ENCODE measurements around the gene GPC5.
"Not testable (repeated sequence)": the region's sequence is repeated elsewhere in the genome, so short reads cannot be mapped to it uniquely, and the experiment has no call there.

GPC5 gene

GRCh38 chr13:92218615-92219014, 820.2 kb downstream of the GPC5 start:
- no peak for DNase-seq

- DNase-seq, result no peak
Measured at GRCh38 chr13:92221916-92222315, 823.5 kb downstream of the GPC5 start.

DNA sequence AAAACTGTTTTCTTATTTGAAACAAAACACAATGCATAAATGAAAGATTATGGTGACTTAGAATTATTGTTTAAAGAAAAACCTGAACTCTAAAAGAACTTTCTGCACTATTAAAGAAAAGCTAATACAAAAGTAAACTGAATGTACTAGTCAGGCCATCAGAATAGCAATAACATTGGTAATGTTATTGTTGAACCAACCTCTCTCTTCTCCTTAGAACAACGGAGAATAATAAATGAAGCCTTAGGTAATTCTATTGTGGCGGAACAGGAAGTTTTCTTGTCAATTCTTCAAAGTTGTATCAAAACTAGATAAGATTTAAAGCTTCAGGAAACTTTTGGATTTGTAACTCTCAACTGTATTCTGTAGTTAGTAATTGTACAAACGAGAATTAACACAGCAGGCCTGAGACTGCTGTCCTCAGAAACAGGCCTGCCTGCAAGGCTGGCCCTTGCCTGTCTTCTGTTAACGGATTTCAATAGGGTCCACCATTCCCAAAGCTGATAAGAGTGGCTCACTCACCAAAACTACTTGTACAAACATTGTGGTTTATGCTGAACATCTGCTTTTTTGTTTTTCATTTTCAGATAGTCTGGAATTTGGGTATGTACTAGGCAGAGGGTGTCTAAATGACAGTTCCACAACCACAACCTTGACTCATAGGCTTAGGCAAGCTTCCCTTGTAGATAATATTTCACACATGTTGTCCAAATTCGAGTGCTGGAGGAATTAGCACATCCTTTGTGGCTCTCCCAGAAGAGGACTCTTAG, 825.8 kb downstream of the GPC5 start:
- DNase-seq, result no peak

DNA sequence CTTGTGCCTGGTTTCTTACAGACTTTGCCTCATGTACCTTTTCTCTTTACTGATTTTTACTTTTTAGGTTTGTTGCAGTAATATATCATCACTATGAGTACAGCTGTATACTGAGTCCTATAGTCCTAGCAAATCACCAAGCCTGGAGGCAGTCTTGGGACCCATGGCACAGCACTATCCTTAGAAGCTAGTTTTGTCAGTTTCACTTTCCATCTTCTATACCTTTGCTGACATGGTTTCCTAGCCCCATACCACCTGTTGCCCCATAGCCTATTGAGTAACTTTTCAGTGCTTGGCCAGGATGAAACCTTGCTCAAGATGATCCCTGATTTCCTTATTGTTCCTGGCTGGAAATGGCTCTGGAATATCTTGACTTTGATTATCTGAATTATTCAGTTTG, 826.4 kb downstream of the GPC5 start:
- no peak for DNase-seq

- DNase-seq, result no peak
Measured at GRCh38 chr13:92225861-92226260, 827.4 kb downstream of the GPC5 start.

GRCh38 chr13:92232871-92233270, 834.5 kb downstream of the GPC5 start:
- no peak for DNase-seq

DNA sequence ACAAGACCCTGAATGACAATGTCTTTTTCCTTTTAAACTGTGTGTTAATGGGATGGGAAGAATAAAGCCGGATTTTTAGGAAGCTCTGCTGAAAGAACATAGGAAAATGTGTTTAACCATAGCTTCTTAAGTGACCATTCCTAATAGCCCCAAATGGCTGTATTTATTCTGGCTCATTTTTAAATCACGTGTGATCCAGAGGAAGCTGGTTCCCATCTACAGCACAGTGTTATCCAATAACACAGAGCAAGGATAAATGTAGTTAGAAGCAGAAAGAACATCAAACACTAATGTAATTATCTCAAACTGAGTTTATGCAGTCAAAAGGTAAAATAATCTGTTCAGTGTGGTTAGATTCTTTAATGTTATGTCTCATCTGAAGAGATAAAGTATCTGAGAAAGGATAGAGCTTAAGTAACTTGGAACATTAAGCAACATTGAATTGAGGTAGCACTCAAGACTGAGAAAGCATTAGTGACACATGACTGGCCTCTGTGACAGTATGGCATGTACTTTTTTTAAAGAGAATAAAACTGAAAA, 853.3 kb downstream of the GPC5 start:
- no peak for DNase-seq

DNA sequence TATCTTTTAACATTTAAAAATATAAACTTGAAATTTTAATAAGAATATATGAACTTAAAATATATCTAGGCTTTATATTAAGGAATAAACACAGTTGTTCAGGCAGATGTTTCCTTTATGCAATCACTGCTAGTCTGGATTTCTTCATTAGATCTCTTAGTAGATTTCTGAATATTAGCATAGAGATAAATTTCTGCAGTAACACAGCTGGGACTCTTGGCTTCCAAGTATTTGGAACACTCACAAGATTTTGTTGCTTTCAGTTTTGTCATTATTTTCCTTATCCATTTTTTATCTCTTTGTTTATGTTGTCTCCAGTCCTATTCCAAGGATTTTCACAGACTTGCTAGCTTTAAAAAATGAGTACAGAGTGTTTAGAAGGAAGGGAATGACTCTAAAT, 857.1 kb downstream of the GPC5 start:
- no peak for DNase-seq

DNA sequence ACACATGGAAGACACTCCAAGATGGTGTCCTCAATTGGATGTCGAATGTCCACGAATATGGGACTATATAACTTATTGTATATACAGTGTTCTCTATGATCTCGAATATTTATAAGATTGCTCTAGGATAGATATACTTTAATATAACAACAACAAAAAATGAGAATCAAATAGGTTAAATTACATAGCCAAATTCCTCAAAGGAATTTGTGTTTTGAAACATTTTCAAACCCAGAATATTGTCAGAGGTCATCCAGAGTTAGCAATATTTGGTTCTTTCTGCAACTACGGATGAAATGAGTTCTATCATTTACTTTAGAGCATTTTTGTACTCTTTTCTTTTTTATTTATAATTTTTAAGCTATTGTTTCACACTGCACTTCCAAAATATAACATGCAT, 857.8 kb downstream of the GPC5 start:
- no peak for DNase-seq

DNA sequence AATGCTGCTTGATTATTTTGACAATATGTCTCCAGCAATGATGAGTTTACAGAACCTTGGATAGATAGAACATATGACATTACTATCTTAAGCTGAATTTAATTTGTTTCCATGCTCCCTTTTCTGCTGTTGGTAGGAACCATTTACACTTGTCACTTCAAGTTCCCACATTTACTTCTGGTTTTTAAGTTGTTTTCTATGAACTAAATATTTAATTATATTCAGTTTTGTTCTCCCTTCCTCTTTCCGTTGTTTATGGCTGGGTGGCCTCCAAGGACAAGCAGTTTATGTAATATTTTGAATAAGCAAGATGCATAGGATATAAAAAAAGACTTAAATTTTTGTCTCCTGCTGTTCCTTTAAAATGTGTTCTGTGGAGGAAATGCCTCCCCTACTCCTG, 860.6 kb downstream of the GPC5 start:
- no peak for DNase-seq

DNA sequence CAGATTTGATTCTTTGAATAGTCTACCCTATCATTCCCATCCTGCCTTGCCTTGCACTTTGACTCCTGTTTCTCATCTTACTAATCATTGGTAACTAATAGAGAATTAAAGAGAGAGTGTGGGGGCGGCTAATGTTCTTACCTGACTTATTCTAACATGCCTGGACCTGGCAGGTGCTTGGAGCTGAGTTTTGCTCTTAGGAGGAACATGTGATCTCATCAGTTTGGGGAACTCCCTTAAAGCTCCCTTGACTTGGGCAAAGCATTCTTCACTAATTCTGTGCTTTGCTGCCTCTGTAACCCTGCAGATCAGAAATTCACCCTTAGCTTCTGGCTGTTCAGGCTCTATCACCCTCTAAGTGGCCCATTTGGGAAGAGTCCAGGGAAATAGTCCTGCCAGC, 861.1 kb downstream of the GPC5 start:
- no peak for DNase-seq

- DNase-seq, result peak; percentile 79
Measured at GRCh38 chr13:92260363-92260762, 861.9 kb downstream of the GPC5 start.

DNA sequence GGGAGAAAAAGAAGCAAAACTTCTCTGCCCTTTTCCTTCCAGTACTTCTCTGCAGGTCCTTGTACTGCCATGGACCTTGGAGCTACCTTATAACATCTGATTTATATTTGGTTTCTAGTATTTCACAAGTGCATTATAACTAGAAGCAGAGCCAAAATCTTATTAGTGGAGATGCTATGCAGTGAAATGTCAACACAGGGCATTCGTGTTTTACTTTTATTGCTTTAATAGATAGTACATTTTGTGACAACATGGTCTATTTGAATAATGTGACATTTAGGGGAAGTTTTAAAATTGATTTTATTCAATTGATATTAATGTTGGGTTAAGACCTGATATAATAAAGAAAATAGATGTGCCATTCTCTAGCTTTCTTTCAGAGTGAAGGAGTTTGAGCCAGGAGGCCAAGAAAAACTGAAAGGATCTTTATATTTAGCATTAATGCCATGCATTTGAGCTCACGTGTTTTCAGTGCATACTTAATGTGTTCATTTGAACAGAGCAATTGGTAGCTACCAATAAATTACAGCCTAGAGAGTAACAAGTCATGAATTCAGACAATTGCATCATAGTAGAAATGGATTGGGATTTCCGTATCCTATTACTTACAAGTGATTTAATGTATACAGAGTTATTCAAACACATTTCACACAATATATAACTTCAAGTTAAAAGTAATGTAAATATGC, 863.8 kb downstream of the GPC5 start:
- DNase-seq, result no peak

- peak; percentile 62 for DNase-seq
Measured at GRCh38 chr13:92265408-92265807, 867.0 kb downstream of the GPC5 start.

DNA sequence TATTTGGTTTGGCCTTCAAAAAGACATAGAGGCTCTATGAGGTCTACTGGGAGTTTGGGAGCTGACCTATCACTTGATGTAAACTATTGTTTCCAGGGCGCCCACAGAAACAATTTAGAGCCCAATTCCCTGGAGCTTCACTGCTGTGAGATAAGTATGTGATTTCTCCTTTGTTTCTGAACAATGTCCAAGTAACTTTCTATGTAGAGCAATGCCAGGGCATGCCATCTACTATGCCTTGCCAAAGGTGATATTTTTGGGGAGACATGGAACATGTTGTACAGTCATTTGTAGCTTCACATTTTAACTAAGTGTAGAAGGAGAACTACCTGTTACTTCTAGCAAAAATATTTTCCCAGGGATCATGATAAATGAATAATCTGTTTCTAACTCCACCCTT, 872.6 kb downstream of the GPC5 start:
- no peak for DNase-seq

- DNase-seq, result no peak
Measured at GRCh38 chr13:92272177-92272576, 873.8 kb downstream of the GPC5 start.

- not testable (repeated sequence) for DNase-seq
Measured at GRCh38 chr13:92280986-92281385, 882.6 kb downstream of the GPC5 start.

- not testable (repeated sequence) for DNase-seq
Measured at GRCh38 chr13:92290718-92291307, 892.4 kb downstream of the GPC5 start.

DNA sequence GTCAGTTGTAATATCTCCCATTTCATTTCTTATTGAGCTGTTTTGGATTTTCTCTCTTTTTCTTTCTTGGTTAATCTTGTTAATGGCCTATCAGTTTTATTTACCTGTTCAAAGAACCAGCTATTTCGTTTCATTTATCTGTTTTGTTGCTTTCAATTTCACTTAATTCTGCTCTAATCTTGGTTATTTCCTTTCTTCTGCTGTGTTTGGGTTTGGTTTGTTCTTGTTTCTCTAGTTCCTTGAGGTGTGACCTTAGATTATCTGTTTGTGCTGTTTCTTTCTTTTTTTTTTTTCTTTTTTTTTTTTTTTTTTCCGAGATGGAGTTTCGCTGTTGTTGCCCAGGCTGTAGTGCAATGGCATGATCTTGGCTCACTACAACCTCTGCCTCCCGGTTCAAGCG, 896.1 kb downstream of the GPC5 start:
- DNase-seq, result not testable (repeated sequence)

DNA sequence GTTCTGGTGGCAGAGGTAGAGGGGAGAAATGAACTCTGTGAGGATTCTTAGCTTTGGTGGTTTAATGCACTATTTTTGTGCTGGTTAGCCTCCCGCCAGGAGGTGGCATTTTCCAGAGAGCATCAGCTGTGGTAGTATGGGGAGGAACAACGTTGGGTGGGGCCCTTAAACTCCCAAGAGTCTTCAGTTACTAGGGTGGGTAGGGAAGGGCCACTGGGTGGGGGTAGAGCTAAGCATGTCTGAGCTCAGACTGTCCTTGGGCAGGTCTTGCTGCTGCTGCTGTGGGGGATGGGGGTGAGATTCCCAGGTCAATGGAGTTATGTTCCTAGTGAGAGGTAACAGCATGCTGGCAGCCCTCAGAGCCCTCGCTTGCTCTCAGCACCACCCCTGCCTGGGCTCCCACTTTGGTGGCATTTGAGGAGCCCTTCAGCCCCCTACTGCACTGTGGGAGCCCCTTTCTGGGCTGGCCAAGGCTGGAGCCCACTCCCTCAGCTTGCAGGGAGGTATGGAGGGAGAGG, 897.8 kb downstream of the GPC5 start:
- not testable (repeated sequence) for DNase-seq

DNA sequence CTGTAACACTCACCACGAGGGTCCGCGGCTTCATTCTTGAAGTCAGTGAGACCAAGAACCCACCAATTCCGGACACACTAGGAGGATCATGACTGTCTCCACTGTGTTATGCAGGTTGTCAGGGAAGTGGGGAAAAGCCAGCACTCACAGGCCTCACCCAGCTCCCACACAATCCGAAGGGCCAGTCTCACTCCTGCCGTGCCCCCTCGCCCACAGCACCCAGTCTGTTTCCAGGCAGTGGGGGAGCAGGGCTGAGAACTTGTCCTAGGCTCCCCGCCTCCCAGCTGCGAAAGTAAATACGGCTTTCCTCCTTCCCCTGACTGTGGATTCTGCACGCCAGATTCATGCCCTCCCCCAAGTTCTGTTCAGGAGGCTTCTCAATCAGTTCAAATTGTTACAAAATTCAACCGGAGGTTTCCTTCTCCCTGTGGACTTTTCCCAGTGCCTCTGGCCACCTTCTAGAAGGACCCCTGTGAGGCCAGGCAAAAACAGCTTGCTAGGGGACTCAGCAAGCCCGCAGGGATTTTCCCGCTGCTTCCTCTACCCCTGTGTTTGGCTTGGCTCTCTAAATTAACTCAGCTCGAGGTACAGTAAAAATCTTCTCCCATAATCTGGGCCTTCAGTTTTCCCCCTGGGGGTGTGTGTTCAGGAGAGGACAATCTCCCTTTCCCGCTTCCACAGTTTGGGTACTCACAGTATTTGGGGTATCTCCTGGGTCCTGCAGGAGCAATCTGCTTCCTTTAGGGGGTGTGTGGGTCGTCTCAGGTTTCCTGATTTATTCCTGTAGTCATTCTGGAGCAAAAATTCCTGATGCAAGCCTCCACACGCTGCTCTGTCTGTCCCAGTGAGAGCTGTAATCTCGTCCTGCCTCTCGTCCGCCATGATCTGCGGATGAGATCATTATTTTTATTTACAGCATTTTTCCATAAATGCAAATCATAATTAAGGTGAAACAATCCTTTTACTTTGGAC, 899.8 kb downstream of the GPC5 start:
- DNase-seq, result no peak

GRCh38 chr13:92300651-92301050, 902.2 kb downstream of the GPC5 start:
- DNase-seq, result no peak

All from NCI-H82 (cell line).